SK-N-MC (cell line): ENCODE results near the gene MYO5B.

Source experiments
- EZH2 ChIP-seq: fragments of 200-600 bp; sonication (generic); IDR thresholded peaks from one replicate; pipeline ENCODE4 v1.6.1; 2017; ENCODE audit warnings: antibody characterized with exemption
- FOXP2 ChIP-seq: optimal IDR thresholded peaks from 2 replicates; pipeline ENCODE3; 2011; ENCODE audit warnings: mild to moderate bottlenecking, moderate library complexity; ENCODE audit not compliant: insufficient read depth; ENCODE audit errors: extremely low read length, control extremely low read depth
- POLR2AphosphoS5 ChIP-seq: IDR thresholded peaks from 2 replicates; pipeline ENCODE4 v1.6.1; 2012; ENCODE audit warnings: mild to moderate bottlenecking, low read depth, low read length, borderline replicate concordance

- no peak for TF ChIP-seq POLR2AphosphoS5
- TF ChIP-seq EZH2 = no peak
- TF ChIP-seq FOXP2 = no peak
Observed at GRCh38 chr18:49905771-49906170, 289.2 kb downstream of the MYO5B start.
